Urinary bladder (tissue), 4 donors: ENCODE data around the gene MALL. TPM values are rescaled to one million over a fixed set of nuclear protein-coding genes. Genes with fewer than 3 reads are reported as not detected.
"Not testable (repeated sequence)": the region's sequence is repeated elsewhere in the genome, so short reads cannot be mapped to it uniquely, and the experiment has no call there.

Experiments
- DNase-seq: peaks from one replicate; pipeline ENCODE4 v3.0.0-alpha.2; 2015; ENCODE audit errors: extremely low spot score
- H3K27ac ChIP-seq: one replicate; pipeline ENCODE4 v1.5.1; 2013; ENCODE audit warnings: low read depth, mild to moderate bottlenecking, moderate library complexity
- H3K36me3 ChIP-seq: one replicate; pipeline ENCODE4 v1.6.1; 2013; ENCODE audit warnings: mild to moderate bottlenecking, moderate library complexity; ENCODE audit not compliant: insufficient read depth
- H3K4me1 ChIP-seq: one replicate; pipeline ENCODE4 v1.6.1; 2013; ENCODE audit warnings: mild to moderate bottlenecking, moderate library complexity; ENCODE audit not compliant: insufficient read depth
- H3K4me3 ChIP-seq: one replicate; pipeline ENCODE4 v1.5.1; 2013; ENCODE audit warnings: low read depth, low read length
- WGBS: extraction: QIAGEN DNeasy Blood & Tissue Kit; methylation state at CpG from one replicate; pipeline ENCODE4 v1.1.7; 2013; 5-methylcytosine and 5-hydroxymethylcytosine counted together
- polyA plus RNA-seq: library from polyadenylated mRNA; stranded (reverse); fragments of 200-250 nt; gene quantifications from one replicate; pipeline ENCODE4 v1.2.3, GENCODE V29; 2013
- total RNA-seq: library from RNA; depleted of rRNA; stranded (reverse); fragments of >200 nt; gene quantifications from one replicate; pipeline ENCODE4 v1.2.3, GENCODE V29; 2014
- donor health status: healthy with polysubstance abuse.
- donor health status: healthy.

The MALL gene
- total RNA-seq (24.4 TPM), polyA plus RNA-seq (14.1 TPM)

DNA sequence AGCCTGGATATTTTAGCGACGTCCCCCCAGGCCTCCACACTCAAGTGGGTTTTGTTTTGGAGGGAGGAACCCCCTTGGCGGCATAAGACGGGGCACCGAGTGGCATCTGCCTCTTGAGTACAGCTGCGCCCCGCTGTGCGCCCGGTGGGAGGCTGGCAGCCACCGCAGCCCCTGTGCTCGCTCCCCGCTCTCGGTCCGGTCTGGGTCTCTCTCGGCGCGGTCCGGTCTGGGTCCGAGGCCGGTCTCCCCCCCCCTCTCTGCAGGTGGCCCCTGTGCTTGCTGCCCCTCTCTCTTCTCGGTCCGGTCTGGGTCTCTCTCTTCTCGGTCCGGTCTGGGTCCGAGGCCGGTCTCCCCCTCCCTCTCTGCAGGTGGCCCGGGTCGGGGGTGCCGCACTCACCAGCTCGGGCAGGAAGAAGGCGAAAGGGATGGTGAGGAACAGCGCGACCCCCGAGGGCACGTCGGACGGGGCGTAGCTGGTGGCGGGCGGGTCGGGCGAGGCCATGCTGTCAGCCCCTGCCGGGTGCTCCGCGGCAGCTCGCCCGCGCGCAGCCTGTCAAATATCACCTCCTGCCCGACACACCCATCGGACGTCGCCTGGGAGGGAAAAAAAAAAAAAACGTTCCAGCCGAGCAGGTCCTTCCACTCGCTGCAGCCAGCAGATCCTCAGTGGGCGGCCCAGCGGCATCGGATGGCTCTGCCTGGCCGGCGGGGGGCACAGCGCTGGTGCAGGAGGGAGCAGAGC, at the start of gene MALL:
Gene MALL, minus strand, starts transcription at position 532 of the 742 bp plus-strand sequence. Its CDS starts 30 bp downstream, at position 502.
- Histone ChIP-seq H3K4me3 (peak within 1 kb of the TSS; percentile 43), H3K27ac (peak within 1 kb of the TSS; percentile 57), H3K36me3 (no peaks in the 10 kb centered on the region), H3K4me1 (no peaks in the 10 kb centered on the region)
- peak; percentile 33 for DNase-seq
- WGBS, result 8% methylated on average over 62 of the region's 62 CpGs

DNA sequence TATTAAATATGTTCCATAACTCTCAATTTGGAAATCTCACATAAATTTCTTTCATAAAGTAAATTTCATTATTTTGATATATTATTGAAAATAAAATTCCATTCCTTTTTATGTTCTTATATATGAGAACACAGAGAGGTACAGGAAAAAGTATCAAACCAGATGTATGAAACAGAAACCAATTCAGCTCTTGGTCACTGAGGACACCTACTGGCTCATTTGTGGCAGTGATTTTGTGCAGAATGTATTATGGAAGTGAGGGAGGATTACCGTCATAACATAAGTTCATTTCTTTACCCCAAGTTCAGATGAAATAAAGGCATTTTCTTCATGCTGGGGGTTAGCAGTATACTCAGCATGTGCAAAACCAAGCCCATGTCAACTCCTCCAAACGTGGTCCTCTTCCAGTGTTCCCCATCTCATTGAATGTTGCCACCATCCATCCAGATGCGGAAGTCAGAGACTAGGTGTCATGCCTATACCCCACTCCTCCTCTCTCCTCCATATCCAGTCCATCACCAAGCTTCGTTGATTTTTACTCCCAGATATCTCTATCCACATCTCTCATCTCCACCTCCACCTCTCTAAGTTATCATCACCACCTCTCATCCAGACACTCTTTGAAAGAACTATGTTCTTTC, 41.7 kb upstream of the MALL start:
- 37% methylated on average over 4 of the region's 4 CpGs for WGBS
- Histone ChIP-seq H3K4me3 (no peak overlapping the region), H3K4me1 (no peaks in the 10 kb centered on the region), H3K27ac (no peak overlapping the region), H3K36me3 (no peaks in the 10 kb centered on the region)
- DNase-seq, result peak; percentile 36

DNA sequence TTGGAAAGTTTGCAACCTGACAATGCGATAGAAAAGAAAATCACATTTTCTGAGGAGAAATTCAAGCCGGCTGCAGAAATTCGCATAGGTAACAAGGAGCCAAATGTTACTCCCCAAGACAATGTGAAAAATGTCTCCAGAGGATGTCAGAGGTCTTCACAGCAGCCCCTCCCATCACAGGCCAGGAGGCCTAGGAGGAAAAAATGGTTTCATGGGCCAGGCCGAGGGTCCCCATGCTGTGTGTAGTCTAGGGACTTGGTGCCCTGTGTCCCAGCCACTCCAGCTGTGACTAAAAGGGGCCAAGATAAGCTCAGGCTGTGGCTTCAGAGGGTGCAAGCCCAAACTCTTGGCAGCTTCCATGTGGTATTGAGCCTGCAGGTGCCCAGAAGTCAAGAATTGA, 39.2 kb upstream of the MALL start:
- DNase-seq, H3K36me3 ChIP-seq, H3K4me1 ChIP-seq, H3K27ac ChIP-seq, H3K4me3 ChIP-seq: not testable (repeated sequence)
- WGBS, result 96% methylated on average over 4 of the region's 4 CpGs

DNA sequence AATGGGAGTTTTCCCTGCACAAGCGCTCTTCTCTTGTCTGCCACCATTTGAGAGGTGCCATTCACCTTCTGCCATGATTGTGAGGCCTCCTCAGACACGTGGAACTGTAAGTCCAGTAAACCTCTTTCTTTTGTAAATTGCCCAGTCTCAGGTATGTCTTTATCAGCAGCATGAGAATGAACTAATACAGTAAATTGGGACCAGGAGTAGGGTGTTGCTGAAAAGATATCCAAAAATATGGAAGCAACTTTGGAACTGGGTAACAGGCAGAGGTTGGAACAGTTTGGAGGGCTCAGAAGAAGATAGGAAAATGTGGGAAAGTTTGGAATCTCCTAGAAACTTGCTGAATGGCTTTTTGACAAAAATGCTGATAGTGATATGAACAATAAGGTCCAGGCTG, 38.6 kb upstream of the MALL start:
- not testable (repeated sequence) for H3K4me3 ChIP-seq, DNase-seq, H3K36me3 ChIP-seq, H3K4me1 ChIP-seq, H3K27ac ChIP-seq
- WGBS, result 93% methylated on average over 2 of the region's 2 CpGs

DNA sequence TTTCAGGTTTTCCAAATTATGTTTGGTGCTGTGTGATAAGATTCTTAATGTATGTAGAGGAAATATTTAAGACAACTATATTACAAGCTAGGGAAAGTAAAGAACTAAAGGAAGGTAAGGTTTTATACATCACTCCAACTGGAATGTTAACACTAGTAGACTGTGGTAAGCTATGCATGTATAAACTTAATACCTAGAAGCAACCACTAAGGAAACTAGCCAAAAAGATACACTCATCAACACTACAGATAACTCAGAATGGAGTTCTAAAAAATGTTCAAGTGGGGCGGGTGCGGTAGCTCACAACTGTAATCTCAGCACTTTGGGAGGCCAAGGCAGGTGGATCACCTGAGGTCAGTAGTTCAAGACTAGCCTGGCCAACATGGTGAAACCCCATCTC, 37.8 kb upstream of the MALL start:
- H3K36me3 ChIP-seq, result no peaks in the 10 kb centered on the region
- H3K27ac ChIP-seq, result no peak overlapping the region
- H3K4me1 ChIP-seq, result no peaks in the 10 kb centered on the region
- no peak for DNase-seq
- WGBS, result 78% methylated on average over 2 of the region's 2 CpGs
- no peak overlapping the region for H3K4me3 ChIP-seq

DNA sequence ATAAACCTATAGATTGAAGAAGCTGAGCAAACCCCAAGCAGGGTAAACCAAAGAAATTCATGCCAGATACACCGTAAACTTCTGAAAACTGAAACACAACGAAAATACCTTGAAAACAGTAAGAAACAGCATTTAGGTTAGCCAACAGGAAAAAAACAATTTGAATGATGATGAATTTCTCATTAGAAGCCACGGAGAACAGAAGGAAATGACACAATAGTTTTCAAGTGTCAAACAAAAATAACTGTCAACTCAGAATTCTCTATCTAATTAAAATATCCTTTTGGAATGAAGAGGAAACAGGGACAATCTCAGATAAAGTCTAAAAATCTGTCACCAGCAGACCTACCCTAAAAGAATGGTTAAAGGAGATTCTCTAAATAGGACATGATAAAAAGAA, 37.3 kb upstream of the MALL start:
- no peak overlapping the region for H3K27ac ChIP-seq
- DNase-seq, result no peak
- H3K4me3 ChIP-seq, result no peak overlapping the region
- H3K4me1 ChIP-seq, result no peaks in the 10 kb centered on the region
- WGBS, result 76% methylated on average over 3 of the region's 3 CpGs
- no peaks in the 10 kb centered on the region for H3K36me3 ChIP-seq

DNA sequence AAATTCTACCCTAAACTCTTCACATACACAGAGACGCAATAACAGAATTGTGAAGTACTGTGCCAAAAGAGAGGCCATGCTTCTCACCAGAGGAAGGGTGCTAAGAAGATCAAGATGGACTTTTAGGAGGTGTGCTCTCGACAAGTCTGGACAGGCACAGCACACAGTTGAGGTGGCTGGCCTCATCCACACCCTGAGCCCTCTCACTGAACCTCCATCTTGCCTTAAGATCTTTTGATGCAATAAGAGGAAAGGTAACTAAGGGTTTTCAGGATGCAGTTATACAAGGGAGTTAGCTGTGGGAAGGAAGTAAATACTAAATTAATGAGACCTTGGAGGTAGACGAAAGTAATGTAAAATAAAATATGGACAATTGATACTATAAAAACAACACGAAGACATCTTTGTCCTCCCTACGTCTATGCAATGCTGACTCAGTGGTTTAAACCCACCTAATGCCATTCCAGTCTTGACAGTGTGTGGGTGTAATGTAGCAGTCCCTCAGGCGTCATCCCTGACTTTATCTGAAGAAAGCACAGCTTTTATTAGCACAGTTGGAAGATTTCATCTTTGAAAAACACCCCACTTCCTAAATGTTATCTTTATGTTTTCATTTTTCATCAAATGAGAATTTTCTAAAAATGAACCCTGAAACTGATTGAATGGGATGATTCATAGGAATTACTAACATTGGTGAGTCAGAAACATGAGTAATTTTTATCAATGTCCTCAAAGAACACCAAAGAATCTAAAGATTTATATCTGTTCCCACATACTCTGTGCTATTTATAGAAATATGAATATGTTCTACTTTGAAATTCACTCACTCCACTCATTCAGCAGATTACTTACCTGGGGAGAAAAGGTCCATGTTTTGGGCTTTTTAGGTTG, 34.0 kb upstream of the MALL start:
- WGBS, result 63% methylated on average over 6 of the region's 6 CpGs
- no peak overlapping the region for H3K27ac ChIP-seq
- DNase-seq, result no peak

DNA sequence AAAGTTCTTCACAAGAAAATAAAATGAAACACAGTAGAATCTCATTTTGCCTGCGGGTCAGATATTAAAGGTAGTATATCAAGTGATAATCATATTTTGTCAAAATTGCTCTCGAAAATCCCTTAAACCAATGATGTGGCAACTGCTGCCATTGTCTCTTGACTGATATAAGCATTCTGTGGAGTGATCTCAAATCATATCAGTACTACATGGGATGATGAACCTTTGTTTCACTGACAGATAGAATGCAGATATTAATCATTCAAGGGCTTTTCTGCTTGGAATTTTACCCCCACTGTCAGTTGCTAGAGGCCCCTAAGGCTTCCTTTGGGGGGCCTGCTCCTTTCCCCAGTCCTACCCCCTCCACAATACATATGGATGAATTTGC, 31.3 kb upstream of the MALL start:
- no peak for DNase-seq
- 98% methylated on average over 2 of the region's 2 CpGs for WGBS
- H3K27ac ChIP-seq, result no peak overlapping the region

More for the DNA sequence above, 34.0 kb upstream of the MALL start:
- H3K36me3 ChIP-seq, result no peaks in the 10 kb centered on the region
- H3K4me1 ChIP-seq, result no peaks in the 10 kb centered on the region
- no peak overlapping the region for H3K4me3 ChIP-seq

DNA sequence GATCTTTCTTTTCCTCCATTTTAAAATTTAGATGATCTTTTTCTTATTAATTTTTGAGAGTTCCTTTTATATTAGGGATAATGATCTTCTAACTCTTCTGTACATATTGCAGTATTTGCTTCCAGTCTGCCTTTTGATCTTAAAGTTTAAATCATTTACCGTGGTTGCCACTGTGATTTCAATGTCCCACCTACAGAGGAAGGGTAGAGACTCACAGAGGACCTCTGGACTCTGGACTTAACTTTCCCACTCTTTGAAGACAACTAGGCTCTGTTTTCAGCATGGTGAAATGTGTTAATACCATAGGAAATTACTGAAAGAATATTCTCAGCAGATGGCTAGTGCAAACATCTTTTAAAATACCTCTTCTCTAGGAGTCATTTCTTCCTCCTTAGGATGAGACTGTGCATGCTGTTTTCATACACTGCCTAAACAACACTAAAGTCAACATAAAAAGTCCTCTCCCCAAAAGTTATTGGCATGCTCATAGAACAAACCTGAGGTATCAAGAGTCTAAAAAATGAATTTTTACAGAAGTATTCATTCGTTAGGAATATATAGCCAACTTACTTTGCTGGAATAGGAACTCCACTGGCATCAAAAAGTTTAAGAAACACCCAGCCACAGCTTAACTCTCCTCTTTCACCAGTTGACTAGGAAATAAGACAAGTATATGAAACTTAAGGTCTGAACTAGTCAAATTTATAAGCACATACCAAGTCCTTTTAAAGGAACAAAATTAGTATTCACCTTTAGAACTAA, 30.7 kb upstream of the MALL start:
- Histone ChIP-seq H3K36me3 (no peaks in the 10 kb centered on the region), H3K27ac (no peak overlapping the region), H3K4me3 (no peak overlapping the region), H3K4me1 (no peaks in the 10 kb centered on the region)
- WGBS, result 91% methylated on average over 2 of the region's 2 CpGs
- DNase-seq, result no peak

More for the DNA sequence above, 31.3 kb upstream of the MALL start:
- Histone ChIP-seq H3K36me3 (no peaks in the 10 kb centered on the region), H3K4me1 (no peaks in the 10 kb centered on the region), H3K4me3 (no peak overlapping the region)

DNA sequence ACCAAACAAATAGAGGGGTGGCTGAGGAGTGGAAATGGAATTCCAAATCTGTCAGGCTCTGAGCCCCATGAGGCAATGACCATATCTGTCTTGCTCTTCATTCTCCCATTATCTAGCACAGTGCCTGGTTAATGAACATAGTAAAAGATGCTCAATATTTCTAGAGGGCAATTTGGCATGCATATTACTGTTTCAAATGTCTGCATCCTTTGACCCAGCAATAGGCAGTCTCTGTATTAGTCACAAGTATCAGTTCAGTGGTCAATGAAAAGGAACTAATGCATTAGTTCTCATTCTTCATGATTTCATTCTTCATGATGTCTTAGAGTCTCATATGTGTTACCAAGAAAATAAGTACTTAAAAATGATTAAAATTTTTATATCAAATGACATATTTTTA, 28.4 kb upstream of the MALL start:
- no peak overlapping the region for H3K27ac ChIP-seq
- no peaks in the 10 kb centered on the region for H3K36me3 ChIP-seq
- H3K4me3 ChIP-seq, result no peak overlapping the region
- DNase-seq, result no peak
- H3K4me1 ChIP-seq, result no peaks in the 10 kb centered on the region

DNA sequence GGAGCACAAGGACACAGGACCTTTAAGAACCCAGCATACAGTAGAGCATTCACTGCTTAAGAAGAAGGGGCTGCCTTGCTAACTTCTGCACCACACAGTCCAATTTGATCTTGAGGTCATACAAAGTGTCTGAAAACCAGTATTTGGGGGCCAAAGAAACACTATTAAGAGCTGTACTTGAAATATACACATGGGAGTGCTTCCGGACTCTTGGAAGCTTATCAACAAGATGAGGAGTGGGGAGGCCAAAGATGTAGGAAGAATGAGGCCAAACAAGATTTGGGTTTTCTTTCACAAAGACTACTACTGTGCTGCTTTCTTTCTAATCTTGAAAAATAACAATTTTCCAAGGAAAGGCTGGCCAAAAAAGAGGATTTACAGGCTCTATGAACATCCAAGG, 24.8 kb upstream of the MALL start:
- WGBS, result 76% methylated on average over 1 of the region's 1 CpG
- Histone ChIP-seq H3K36me3 (no peaks in the 10 kb centered on the region), H3K27ac (no peak overlapping the region), H3K4me1 (no peaks in the 10 kb centered on the region), H3K4me3 (no peak overlapping the region)
- DNase-seq, result no peak

DNA sequence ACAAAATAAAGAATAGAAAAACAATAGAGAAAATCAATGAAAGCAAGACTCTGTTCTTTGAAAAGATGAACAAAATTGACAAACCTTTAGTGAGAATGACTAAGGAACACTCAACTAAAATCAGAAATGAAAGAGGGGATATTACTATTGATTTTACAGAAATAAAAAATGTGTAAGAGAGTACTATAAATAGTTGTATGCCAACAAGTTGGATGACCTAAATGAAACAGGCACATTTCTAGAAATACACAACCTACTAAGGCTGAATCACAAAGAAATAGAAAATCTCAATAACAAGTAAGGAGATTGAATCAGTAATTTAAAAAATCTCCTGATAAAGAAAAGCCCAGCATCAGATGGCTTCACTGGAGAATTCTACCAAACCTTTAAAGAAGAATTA, 18.4 kb upstream of the MALL start:
- Histone ChIP-seq H3K27ac (no peak overlapping the region), H3K4me1 (no peaks in the 10 kb centered on the region), H3K4me3 (no peak overlapping the region), H3K36me3 (no peaks in the 10 kb centered on the region)
- no peak for DNase-seq

DNA sequence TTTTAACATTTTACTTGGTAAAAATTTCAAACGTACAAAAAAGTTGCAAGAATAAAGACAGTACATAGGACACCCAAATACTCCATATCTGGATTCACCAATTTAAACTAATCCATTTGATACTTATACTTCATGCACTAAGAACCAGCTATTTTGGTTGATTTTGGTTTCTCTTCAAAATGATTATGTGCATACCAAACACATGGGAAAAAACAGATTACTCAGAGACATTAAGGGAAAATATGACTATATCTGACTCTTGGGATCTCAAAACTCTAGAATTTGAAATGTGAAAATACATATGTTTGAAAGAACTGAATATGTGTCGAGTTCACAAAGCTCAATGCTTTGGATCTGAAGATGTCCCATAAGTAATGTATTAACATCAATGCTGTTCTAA, 15.5 kb upstream of the MALL start:
- H3K27ac ChIP-seq, result no peak overlapping the region
- H3K4me3 ChIP-seq, result no peak overlapping the region
- DNase-seq, result no peak
- H3K4me1 ChIP-seq, result no peaks in the 10 kb centered on the region
- 84% methylated on average over 2 of the region's 2 CpGs for WGBS
- H3K36me3 ChIP-seq, result no peaks in the 10 kb centered on the region
